ENCODE measurements around the gene CDK19.
"Not testable (repeated sequence)": the region's sequence is repeated elsewhere in the genome, so short reads cannot be mapped to it uniquely, and the experiment has no call there.

CDK19 gene

DNA sequence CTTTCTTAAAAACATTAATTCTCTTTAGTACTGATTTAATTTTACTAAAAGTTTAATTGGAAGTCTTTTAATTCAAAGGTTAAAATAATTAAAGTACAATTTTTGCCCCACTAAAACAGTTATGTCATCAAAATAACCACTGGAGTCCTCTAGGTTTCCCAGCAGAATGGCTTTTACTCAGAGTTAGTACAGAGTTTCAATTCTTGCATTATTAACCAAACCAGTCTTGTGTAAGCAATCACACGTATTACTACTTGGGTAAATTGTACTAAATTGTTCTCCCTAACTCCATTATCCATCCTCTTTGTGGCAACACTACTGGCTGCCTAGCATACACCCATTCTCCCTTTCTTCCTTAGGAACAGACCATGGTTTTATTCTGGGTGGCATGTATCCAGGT, 36.9 kb downstream of the CDK19 start:
- Histone ChIP-seq H3K4me3 (ENCODE audit: low read depth, low read length) (no peak overlapping the region), H3K36me3 (ENCODE audit: control insufficient read depth, insufficient read depth, low read length) (peaks cover 3% of the 10 kb centered on the region), H3K4me1 (ENCODE audit: control insufficient read depth, insufficient read depth, low read length) (no peaks in the 10 kb centered on the region), H3K9ac (ENCODE audit: low read depth, low read length) (no peak overlapping the region), H3K27me3 (ENCODE audit: control insufficient read depth, insufficient read depth, low read length) (no peaks in the 10 kb centered on the region), H3K9me3 (ENCODE audit: control insufficient read depth, insufficient read depth, low read length) (no peaks in the 10 kb centered on the region)

DNA sequence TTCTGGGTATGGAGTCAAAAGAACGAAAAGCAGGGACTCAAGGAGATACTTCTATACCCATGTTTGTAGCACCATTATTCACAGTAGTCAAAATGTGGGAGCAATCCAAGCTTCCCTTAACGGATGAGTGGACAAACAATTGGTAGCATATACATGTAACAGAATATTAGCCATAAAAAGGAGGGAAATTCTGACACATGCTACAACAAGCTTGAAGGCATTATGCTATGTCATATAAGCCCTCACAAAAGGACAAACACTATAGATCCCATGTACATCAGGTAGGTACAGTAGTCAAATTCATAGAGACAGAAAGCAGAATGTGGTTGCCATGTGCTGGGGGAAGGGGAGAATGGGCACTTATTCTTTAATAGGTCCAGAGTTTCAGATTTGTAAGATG, 37.6 kb downstream of the CDK19 start:
- Histone ChIP-seq H3K4me3 (ENCODE audit: low read depth, low read length) (no peak overlapping the region), H3K36me3 (ENCODE audit: control insufficient read depth, insufficient read depth, low read length) (peaks cover 4% of the 10 kb centered on the region), H3K9me3 (ENCODE audit: control insufficient read depth, insufficient read depth, low read length) (no peaks in the 10 kb centered on the region), H3K4me1 (ENCODE audit: control insufficient read depth, insufficient read depth, low read length) (no peaks in the 10 kb centered on the region), H3K27me3 (ENCODE audit: control insufficient read depth, insufficient read depth, low read length) (no peaks in the 10 kb centered on the region), H3K9ac (ENCODE audit: low read depth, low read length) (no peak overlapping the region)

DNA sequence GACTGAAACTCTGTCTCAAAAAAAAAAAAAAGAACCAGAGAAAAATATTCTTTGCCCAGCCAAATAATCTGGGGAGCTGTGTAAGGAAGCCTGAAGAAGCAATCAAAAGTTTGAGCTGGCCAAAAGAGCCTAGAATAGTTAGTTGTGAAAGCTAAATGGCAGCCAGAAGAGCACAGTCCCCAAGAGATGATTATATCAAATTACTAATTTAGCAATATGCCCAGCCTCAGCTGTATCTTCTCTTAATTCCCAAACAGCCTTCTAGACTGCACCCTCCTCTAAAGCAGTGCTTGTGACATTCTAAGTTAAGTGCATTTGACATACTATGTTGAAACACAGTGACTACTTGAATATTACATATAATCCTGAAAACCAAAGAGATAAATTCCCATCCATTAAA, 38.9 kb downstream of the CDK19 start:
- no peak overlapping the region for H3K4me3 ChIP-seq (ENCODE audit: low read depth, low read length)
- H3K36me3 ChIP-seq (ENCODE audit: control insufficient read depth, insufficient read depth, low read length): peaks cover 4% of the 10 kb centered on the region
- H3K27me3 ChIP-seq (ENCODE audit: control insufficient read depth, insufficient read depth, low read length): no peaks in the 10 kb centered on the region
- no peaks in the 10 kb centered on the region for H3K9me3 ChIP-seq (ENCODE audit: control insufficient read depth, insufficient read depth, low read length)
- H3K4me1 ChIP-seq (ENCODE audit: control insufficient read depth, insufficient read depth, low read length): no peaks in the 10 kb centered on the region
- no peak overlapping the region for H3K9ac ChIP-seq (ENCODE audit: low read depth, low read length)

GRCh38 chr6:110769923-110770322, 45.3 kb downstream of the CDK19 start:
- Histone ChIP-seq H3K4me1 (ENCODE audit: control insufficient read depth, insufficient read depth, low read length) (no peaks in the 10 kb centered on the region), H3K27me3 (ENCODE audit: control insufficient read depth, insufficient read depth, low read length) (no peaks in the 10 kb centered on the region), H3K9ac (ENCODE audit: low read depth, low read length) (no peak overlapping the region), H3K4me3 (ENCODE audit: low read depth, low read length) (no peak overlapping the region), H3K9me3 (ENCODE audit: control insufficient read depth, insufficient read depth, low read length) (no peaks in the 10 kb centered on the region), H3K36me3 (ENCODE audit: control insufficient read depth, insufficient read depth, low read length) (peaks cover 4% of the 10 kb centered on the region)

DNA sequence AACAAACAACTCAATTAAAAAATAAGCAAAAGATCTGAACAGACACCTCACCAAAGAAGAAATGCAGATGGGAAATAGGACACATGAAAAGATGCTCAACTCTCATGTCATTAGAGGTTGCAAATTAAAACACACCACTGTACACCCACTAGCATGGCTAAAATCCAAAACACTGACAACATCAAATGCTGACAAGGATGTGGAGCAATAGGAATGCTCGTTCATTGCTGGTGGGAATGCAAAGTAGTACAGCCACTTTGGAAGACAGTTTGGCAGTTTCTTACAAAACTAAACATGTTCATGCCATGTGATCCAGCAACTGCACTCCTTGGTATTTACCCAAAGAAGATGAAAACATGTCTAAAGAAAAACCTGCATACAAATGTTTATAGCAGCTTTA, 47.2 kb downstream of the CDK19 start:
- no peak overlapping the region for H3K4me3 ChIP-seq (ENCODE audit: low read depth, low read length)
- H3K4me1 ChIP-seq (ENCODE audit: control insufficient read depth, insufficient read depth, low read length): no peaks in the 10 kb centered on the region

GRCh38 chr6:110761371-110761770, 53.9 kb downstream of the CDK19 start:
- Histone ChIP-seq H3K4me1 (ENCODE audit: control insufficient read depth, insufficient read depth, low read length) (no peaks in the 10 kb centered on the region), H3K27me3 (ENCODE audit: control insufficient read depth, insufficient read depth, low read length) (no peaks in the 10 kb centered on the region), H3K36me3 (ENCODE audit: control insufficient read depth, insufficient read depth, low read length) (no peaks in the 10 kb centered on the region), H3K4me3 (ENCODE audit: low read depth, low read length) (no peak overlapping the region), H3K9ac (ENCODE audit: low read depth, low read length) (no peak overlapping the region), H3K9me3 (ENCODE audit: control insufficient read depth, insufficient read depth, low read length) (no peaks in the 10 kb centered on the region)

More for the DNA sequence above, 47.2 kb downstream of the CDK19 start:
- Histone ChIP-seq H3K9me3 (ENCODE audit: control insufficient read depth, insufficient read depth, low read length) (no peaks in the 10 kb centered on the region), H3K9ac (ENCODE audit: low read depth, low read length) (no peak overlapping the region), H3K27me3 (ENCODE audit: control insufficient read depth, insufficient read depth, low read length) (no peaks in the 10 kb centered on the region), H3K36me3 (ENCODE audit: control insufficient read depth, insufficient read depth, low read length) (no peaks in the 10 kb centered on the region)

GRCh38 chr6:110760589-110760988, 54.7 kb downstream of the CDK19 start:
- no peak overlapping the region for H3K9ac ChIP-seq (ENCODE audit: low read depth, low read length)
- H3K9me3 ChIP-seq (ENCODE audit: control insufficient read depth, insufficient read depth, low read length): no peaks in the 10 kb centered on the region
- H3K4me1 ChIP-seq (ENCODE audit: control insufficient read depth, insufficient read depth, low read length): no peaks in the 10 kb centered on the region
- no peaks in the 10 kb centered on the region for H3K27me3 ChIP-seq (ENCODE audit: control insufficient read depth, insufficient read depth, low read length)
- H3K36me3 ChIP-seq (ENCODE audit: control insufficient read depth, insufficient read depth, low read length): no peaks in the 10 kb centered on the region
- H3K4me3 ChIP-seq (ENCODE audit: low read depth, low read length): no peak overlapping the region

GRCh38 chr6:110760098-110760497, 55.2 kb downstream of the CDK19 start:
- not testable (repeated sequence) for H3K9me3 ChIP-seq (ENCODE audit: control insufficient read depth, insufficient read depth, low read length); H3K4me3 ChIP-seq (ENCODE audit: low read depth, low read length); H3K27me3 ChIP-seq (ENCODE audit: control insufficient read depth, insufficient read depth, low read length); H3K4me1 ChIP-seq (ENCODE audit: control insufficient read depth, insufficient read depth, low read length); H3K9ac ChIP-seq (ENCODE audit: low read depth, low read length); H3K36me3 ChIP-seq (ENCODE audit: control insufficient read depth, insufficient read depth, low read length)

DNA sequence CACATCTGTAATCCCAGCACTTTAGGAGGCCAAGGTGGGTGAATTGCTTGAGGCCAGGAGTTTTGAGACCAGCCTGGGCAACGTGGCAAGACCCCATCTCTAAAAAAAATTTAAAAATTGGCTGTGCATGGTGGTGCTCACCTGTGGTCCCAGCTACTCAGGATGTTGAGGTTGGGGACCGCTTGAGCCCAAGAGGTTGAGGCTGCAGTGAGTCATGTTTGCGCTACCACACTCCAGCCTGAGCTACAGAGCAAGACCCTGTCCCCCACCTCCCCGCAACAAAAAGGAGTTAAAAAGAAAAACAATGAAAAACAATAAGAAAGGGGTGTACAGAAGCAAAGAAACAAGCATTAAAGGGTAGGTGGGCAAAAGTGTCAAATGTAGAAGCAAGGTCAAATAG, 57.3 kb downstream of the CDK19 start:
- no peaks in the 10 kb centered on the region for H3K27me3 ChIP-seq (ENCODE audit: control insufficient read depth, insufficient read depth, low read length)

GRCh38 chr6:110756817-110757216, 58.5 kb downstream of the CDK19 start:
- no peak overlapping the region for H3K4me3 ChIP-seq (ENCODE audit: low read depth, low read length)
- H3K9ac ChIP-seq (ENCODE audit: low read depth, low read length): no peak overlapping the region
- no peaks in the 10 kb centered on the region for H3K4me1 ChIP-seq (ENCODE audit: control insufficient read depth, insufficient read depth, low read length)
- H3K9me3 ChIP-seq (ENCODE audit: control insufficient read depth, insufficient read depth, low read length): no peaks in the 10 kb centered on the region
- H3K27me3 ChIP-seq (ENCODE audit: control insufficient read depth, insufficient read depth, low read length): no peaks in the 10 kb centered on the region
- no peaks in the 10 kb centered on the region for H3K36me3 ChIP-seq (ENCODE audit: control insufficient read depth, insufficient read depth, low read length)

More for the DNA sequence above, 57.3 kb downstream of the CDK19 start:
- Histone ChIP-seq H3K9ac (ENCODE audit: low read depth, low read length) (no peak overlapping the region), H3K4me3 (ENCODE audit: low read depth, low read length) (no peak overlapping the region), H3K9me3 (ENCODE audit: control insufficient read depth, insufficient read depth, low read length) (no peaks in the 10 kb centered on the region), H3K4me1 (ENCODE audit: control insufficient read depth, insufficient read depth, low read length) (no peaks in the 10 kb centered on the region), H3K36me3 (ENCODE audit: control insufficient read depth, insufficient read depth, low read length) (no peaks in the 10 kb centered on the region)

DNA sequence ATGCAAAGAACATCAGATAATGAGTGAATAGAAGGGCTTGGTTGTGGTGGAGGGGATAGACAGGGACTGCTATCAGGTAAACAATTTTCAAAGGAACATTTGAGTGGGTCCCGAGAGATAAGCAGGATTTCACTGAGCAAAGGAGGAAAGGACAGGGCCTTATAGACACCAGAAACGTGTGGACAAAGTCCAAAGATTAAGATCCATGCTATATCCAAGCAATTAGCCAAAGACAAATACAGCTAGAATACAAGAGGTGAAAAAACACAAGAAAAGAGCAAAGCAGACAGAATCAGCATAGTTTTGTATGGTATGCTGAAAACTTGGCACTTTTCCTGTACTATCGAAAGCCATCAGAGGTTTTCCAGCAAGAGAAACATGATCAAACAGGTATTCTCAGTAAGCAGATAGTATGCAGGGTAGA, 59.8 kb downstream of the CDK19 start:
- Histone ChIP-seq H3K4me1 (ENCODE audit: control insufficient read depth, insufficient read depth, low read length) (no peaks in the 10 kb centered on the region), H3K36me3 (ENCODE audit: control insufficient read depth, insufficient read depth, low read length) (no peaks in the 10 kb centered on the region), H3K9ac (ENCODE audit: low read depth, low read length) (no peak overlapping the region), H3K9me3 (ENCODE audit: control insufficient read depth, insufficient read depth, low read length) (no peaks in the 10 kb centered on the region), H3K4me3 (ENCODE audit: low read depth, low read length) (no peak overlapping the region), H3K27me3 (ENCODE audit: control insufficient read depth, insufficient read depth, low read length) (no peaks in the 10 kb centered on the region)

DNA sequence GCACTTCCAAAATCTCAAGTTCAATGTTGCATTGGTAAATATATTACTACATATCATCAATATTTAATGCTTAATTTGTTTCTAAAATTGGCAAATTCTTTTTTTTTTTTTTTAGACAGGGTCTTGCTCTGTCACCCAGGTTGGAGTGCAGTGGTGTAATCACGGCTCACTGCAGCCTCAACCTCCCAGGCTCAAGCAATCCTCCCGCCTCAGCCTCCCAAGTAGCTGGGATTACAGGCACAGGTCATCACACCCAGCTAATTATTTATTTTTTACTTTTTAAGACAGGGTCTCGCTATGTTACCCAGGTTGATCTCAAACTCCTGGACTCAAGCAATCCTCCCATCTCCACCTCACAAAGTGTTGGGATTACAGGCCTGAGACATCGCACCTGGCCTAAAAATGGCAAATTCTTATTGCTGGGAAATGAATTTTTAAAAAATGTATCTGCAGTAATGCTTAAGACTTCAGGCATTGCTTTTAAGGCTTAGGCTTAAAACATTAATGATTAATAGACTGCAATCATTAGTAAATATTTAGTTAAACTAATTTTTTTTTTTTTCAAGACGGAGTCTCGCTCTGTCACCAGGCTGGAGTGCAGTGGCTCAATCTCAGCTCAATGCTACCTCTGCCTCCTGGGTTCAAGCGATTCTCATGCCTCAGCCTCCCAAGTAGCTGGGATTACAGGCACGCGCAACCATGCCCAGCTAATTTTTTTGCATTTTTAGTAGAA, 61.2 kb downstream of the CDK19 start:
- H3K9ac ChIP-seq (ENCODE audit: low read depth, low read length); H3K4me1 ChIP-seq (ENCODE audit: control insufficient read depth, insufficient read depth, low read length); H3K9me3 ChIP-seq (ENCODE audit: control insufficient read depth, insufficient read depth, low read length); H3K27me3 ChIP-seq (ENCODE audit: control insufficient read depth, insufficient read depth, low read length); H3K36me3 ChIP-seq (ENCODE audit: control insufficient read depth, insufficient read depth, low read length); H3K4me3 ChIP-seq (ENCODE audit: low read depth, low read length): not testable (repeated sequence)
